ENCODE data around the gene CHCHD4. TPM values are rescaled to one million over a fixed set of nuclear protein-coding genes. Genes with fewer than 3 reads are reported as not detected.
"Not testable (repeated sequence)": the region's sequence is repeated elsewhere in the genome, so short reads cannot be mapped to it uniquely, and the experiment has no call there.

The CHCHD4 gene
- total RNA-seq, 1 experiment from 2014 or later, result 15.3 TPM

DNA sequence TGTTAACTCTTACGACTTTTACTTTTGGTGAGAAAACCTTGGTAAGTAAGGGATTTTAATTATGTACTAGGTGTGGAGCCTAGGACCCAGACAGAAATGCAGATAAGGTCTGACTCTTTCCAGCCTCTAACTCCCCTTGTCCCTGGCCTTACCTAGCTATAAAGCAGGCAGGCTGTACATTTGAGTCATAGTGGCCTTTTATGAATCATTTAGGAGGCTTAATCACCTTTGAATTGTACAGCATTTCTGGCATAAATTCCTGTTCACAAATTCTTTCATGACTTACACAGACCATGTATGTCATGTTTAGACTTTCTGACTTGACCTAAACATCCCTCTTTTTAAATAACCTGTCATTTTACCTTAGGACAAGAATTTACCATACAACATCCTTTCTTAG, 47.4 kb downstream of the CHCHD4 start:
- no peak overlapping the region for H3K4me3 Mint-ChIP-seq (ENCODE audit: unreplicated experiment)
- CTCF ChIA-PET, result no interaction called here
- H3K4me1 ChIP-seq, result no peaks in the 10 kb centered on the region
- H3K36me3 ChIP-seq (ENCODE audit: control insufficient read depth, insufficient read depth, low read length), result no peaks in the 10 kb centered on the region
- BruUV-seq (replicated peaks), result no TSS peak
- H3K27me3 Mint-ChIP-seq (ENCODE audit: insufficient read depth, unreplicated experiment), result peaks cover 3% of the 10 kb centered on the region
- no peak overlapping the region for H3K27ac Mint-ChIP-seq (ENCODE audit: unreplicated experiment)
- POLR2A ChIA-PET, result interaction anchor here (0.6 kb wide), 1 partner anchor 734 kb away, joined by 5 read pairs; no protein-coding TSS in a partner anchor
- H3K9me3 Mint-ChIP-seq (ENCODE audit: unreplicated experiment), result peaks cover 19% of the 10 kb centered on the region
- no peaks in the 10 kb centered on the region for H3K4me1 Mint-ChIP-seq (ENCODE audit: low read depth, unreplicated experiment)
- H3K36me3 Mint-ChIP-seq (ENCODE audit: insufficient read depth, unreplicated experiment), result no peaks in the 10 kb centered on the region
- TF ChIP-seq, protein P1, sequence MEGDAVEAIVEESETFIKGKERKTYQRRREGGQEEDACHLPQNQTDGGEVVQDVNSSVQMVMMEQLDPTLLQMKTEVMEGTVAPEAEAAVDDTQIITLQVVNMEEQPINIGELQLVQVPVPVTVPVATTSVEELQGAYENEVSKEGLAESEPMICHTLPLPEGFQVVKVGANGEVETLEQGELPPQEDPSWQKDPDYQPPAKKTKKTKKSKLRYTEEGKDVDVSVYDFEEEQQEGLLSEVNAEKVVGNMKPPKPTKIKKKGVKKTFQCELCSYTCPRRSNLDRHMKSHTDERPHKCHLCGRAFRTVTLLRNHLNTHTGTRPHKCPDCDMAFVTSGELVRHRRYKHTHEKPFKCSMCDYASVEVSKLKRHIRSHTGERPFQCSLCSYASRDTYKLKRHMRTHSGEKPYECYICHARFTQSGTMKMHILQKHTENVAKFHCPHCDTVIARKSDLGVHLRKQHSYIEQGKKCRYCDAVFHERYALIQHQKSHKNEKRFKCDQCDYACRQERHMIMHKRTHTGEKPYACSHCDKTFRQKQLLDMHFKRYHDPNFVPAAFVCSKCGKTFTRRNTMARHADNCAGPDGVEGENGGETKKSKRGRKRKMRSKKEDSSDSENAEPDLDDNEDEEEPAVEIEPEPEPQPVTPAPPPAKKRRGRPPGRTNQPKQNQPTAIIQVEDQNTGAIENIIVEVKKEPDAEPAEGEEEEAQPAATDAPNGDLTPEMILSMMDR (IDR thresholded peaks at IDR 0.05; ENCODE audit: insufficient read depth in 1 of 2, low read depth in 1 of 2, low read length in 1 of 2, severe bottlenecking in 1 of 2, unreplicated experiment in 1 of 2), result no peak
- no peak for DNase-seq
- no peaks in the 10 kb centered on the region for H3K27me3 ChIP-seq (replicated peaks; ENCODE audit: control insufficient read depth, insufficient read depth, low read length)
- no peak overlapping the region for H3K4me3 ChIP-seq (ENCODE audit: low read depth, low read length)
- H3K9me3 ChIP-seq, result peaks cover 24% of the 10 kb centered on the region
- intact Hi-C loops (cut with micrococcal nuclease; ENCODE audit: unreplicated experiment), result no loop called here

DNA sequence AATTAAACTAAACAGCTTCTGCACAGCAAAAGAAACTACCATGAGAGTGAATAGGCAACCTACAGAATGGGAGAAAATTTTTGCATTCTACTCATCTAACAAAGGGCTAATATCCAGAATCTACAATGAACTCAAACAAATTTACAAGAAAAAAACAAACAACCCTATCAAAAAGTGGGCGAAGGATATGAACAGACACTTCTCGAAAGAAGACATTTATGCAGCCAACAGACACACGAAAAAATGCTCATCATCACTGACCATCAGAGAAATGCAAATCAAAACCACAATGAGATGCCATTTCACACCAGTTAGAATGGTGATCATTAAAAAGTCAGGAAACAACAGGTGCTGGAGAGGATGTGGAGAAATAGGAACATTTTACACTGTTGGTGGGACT, 49.4 kb downstream of the CHCHD4 start:
- CTCF ChIA-PET; POLR2A ChIA-PET; BruUV-seq (replicated peaks): not testable (repeated sequence)

DNA sequence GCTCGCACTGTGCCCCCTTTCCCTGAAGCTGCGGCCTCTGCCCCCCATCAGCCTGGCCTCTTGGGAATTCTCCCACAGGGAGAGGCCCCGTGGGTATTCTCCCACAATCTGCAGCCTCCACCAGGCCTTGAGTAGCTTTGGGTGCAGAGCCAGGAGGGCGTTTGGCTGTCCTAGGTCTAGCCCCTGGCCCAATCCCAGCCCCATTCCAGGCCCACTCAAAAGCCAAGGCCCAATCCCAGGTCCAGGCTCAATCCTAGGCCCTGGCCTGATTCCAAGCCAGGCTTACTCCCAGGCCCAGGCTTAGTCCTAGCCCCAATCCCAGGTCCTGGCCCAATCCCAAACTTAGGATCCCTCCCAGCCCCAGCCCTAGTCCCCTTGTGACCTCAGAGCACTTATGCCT, 59.8 kb downstream of the CHCHD4 start:
- H3K4me1 ChIP-seq, result no peaks in the 10 kb centered on the region
- Mint-ChIP-seq H3K27me3 (ENCODE audit: insufficient read depth, unreplicated experiment) (peaks cover 7% of the 10 kb centered on the region), H3K27ac (ENCODE audit: unreplicated experiment) (no peak overlapping the region), H3K9me3 (ENCODE audit: unreplicated experiment) (no peaks in the 10 kb centered on the region), H3K4me3 (ENCODE audit: unreplicated experiment) (no peak overlapping the region), H3K4me1 (ENCODE audit: low read depth, unreplicated experiment) (no peaks in the 10 kb centered on the region), H3K36me3 (ENCODE audit: insufficient read depth, unreplicated experiment) (no peaks in the 10 kb centered on the region)
- no peaks in the 10 kb centered on the region for H3K36me3 ChIP-seq (ENCODE audit: control insufficient read depth, insufficient read depth, low read length)
- no TSS peak for BruUV-seq (replicated peaks)
- no peaks in the 10 kb centered on the region for H3K27me3 ChIP-seq (replicated peaks; ENCODE audit: control insufficient read depth, insufficient read depth, low read length)
- POLR2A ChIA-PET, result no interaction called here
- no peak for DNase-seq
- CTCF ChIA-PET, result no interaction called here
- no peak overlapping the region for H3K4me3 ChIP-seq (ENCODE audit: low read depth, low read length)
- intact Hi-C loops (cut with micrococcal nuclease; ENCODE audit: unreplicated experiment), result no loop called here
- TF ChIP-seq, protein P1 (IDR thresholded peaks at IDR 0.05; ENCODE audit: insufficient read depth in 1 of 2, low read depth in 1 of 2, low read length in 1 of 2, severe bottlenecking in 1 of 2, unreplicated experiment in 1 of 2), result no peak
- no peaks in the 10 kb centered on the region for H3K9me3 ChIP-seq

More for the DNA sequence above, 49.4 kb downstream of the CHCHD4 start:
- H3K4me1 Mint-ChIP-seq (ENCODE audit: low read depth, unreplicated experiment); H3K4me1 ChIP-seq; H3K4me3 Mint-ChIP-seq (ENCODE audit: unreplicated experiment); H3K27ac Mint-ChIP-seq (ENCODE audit: unreplicated experiment); H3K27me3 ChIP-seq (replicated peaks; ENCODE audit: control insufficient read depth, insufficient read depth, low read length); H3K36me3 ChIP-seq (ENCODE audit: control insufficient read depth, insufficient read depth, low read length); intact Hi-C loops (cut with micrococcal nuclease; ENCODE audit: unreplicated experiment); H3K9me3 ChIP-seq; DNase-seq; H3K36me3 Mint-ChIP-seq (ENCODE audit: insufficient read depth, unreplicated experiment); H3K27me3 Mint-ChIP-seq (ENCODE audit: insufficient read depth, unreplicated experiment); H3K4me3 ChIP-seq (ENCODE audit: low read depth, low read length): not testable (repeated sequence)
- H3K9me3 Mint-ChIP-seq (ENCODE audit: unreplicated experiment), result peaks cover 28% of the 10 kb centered on the region

DNA sequence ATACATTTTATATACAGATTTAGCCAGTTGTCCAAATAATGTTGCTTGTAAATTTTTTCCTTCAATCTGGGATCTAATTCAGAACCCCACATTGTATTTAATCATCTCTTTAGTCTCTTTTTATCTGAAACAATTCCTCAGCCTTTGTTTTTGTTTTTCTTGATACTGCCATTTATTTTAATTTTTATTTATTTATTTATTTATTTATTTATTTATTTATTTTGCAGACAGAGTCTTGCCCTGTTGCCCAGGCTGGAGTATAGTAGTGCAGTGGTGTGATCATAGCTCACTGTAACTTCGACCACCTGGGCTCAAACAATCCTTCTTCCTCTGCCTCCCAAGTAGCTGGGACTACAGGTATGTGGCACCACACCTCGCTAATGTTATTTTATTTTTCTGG, 61.5 kb downstream of the CHCHD4 start:
- BruUV-seq (replicated peaks), result no TSS peak
- no peak for DNase-seq
- Histone ChIP-seq H3K27me3 (replicated peaks; ENCODE audit: control insufficient read depth, insufficient read depth, low read length) (no peaks in the 10 kb centered on the region), H3K9me3 (no peaks in the 10 kb centered on the region), H3K4me3 (ENCODE audit: low read depth, low read length) (no peak overlapping the region), H3K4me1 (no peaks in the 10 kb centered on the region), H3K36me3 (ENCODE audit: control insufficient read depth, insufficient read depth, low read length) (no peaks in the 10 kb centered on the region)
- Mint-ChIP-seq H3K27ac (ENCODE audit: unreplicated experiment) (no peak overlapping the region), H3K27me3 (ENCODE audit: insufficient read depth, unreplicated experiment) (peaks cover 7% of the 10 kb centered on the region), H3K4me1 (ENCODE audit: low read depth, unreplicated experiment) (no peaks in the 10 kb centered on the region), H3K4me3 (ENCODE audit: unreplicated experiment) (no peak overlapping the region), H3K36me3 (ENCODE audit: insufficient read depth, unreplicated experiment) (no peaks in the 10 kb centered on the region), H3K9me3 (ENCODE audit: unreplicated experiment) (no peaks in the 10 kb centered on the region)
- TF ChIP-seq, protein P1 (IDR thresholded peaks at IDR 0.05; ENCODE audit: insufficient read depth in 1 of 2, low read depth in 1 of 2, low read length in 1 of 2, severe bottlenecking in 1 of 2, unreplicated experiment in 1 of 2), result no peak
- ChIA-PET POLR2A (no interaction called here), CTCF (no interaction called here)
- intact Hi-C loops (cut with micrococcal nuclease; ENCODE audit: unreplicated experiment), result no loop called here

Measured in Caco-2 (cell line).